ENCODE results near the gene SNX27.
A peak's percentile ranks its signal among the peaks of the same experiment; 100 is the strongest.

Gene SNX27

GRCh38 chr1:151720125-151720524 is 108.3 kb downstream of the SNX27 start:
- FAIRE-seq (peak; percentile 86), DNase-seq (ENCODE audit: insufficient read length, low spot score) (no peak)
- TF ChIP-seq, protein P1, sequence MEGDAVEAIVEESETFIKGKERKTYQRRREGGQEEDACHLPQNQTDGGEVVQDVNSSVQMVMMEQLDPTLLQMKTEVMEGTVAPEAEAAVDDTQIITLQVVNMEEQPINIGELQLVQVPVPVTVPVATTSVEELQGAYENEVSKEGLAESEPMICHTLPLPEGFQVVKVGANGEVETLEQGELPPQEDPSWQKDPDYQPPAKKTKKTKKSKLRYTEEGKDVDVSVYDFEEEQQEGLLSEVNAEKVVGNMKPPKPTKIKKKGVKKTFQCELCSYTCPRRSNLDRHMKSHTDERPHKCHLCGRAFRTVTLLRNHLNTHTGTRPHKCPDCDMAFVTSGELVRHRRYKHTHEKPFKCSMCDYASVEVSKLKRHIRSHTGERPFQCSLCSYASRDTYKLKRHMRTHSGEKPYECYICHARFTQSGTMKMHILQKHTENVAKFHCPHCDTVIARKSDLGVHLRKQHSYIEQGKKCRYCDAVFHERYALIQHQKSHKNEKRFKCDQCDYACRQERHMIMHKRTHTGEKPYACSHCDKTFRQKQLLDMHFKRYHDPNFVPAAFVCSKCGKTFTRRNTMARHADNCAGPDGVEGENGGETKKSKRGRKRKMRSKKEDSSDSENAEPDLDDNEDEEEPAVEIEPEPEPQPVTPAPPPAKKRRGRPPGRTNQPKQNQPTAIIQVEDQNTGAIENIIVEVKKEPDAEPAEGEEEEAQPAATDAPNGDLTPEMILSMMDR (IDR thresholded peaks at IDR 0.05; ENCODE audit: insufficient read depth, missing control alignments), result no peak

DNA sequence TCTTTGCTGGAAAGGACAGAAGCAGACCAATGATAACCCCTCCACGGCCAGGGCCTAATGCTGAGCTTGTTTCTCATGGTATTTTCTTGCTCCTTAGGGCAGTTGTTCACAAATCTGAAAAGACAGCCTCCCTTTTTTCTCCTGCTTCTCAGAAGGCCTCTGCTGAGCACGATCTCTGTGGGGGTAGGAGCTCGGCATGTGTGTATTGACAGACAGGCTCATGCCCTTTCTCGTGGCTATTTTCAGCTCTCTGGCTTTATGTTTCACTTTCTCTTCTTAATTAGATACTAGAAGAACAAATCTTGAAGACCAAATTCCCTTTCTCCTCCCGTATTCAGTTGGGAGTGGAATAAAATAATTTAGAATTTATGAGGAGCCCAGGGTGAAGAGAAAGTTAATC is 108.7 kb downstream of the SNX27 start:
- DNase-seq (ENCODE audit: insufficient read length, low spot score) (no peak), FAIRE-seq (no peak)
- TF ChIP-seq, protein P1 (IDR thresholded peaks at IDR 0.05; ENCODE audit: insufficient read depth, missing control alignments), result no peak

DNA sequence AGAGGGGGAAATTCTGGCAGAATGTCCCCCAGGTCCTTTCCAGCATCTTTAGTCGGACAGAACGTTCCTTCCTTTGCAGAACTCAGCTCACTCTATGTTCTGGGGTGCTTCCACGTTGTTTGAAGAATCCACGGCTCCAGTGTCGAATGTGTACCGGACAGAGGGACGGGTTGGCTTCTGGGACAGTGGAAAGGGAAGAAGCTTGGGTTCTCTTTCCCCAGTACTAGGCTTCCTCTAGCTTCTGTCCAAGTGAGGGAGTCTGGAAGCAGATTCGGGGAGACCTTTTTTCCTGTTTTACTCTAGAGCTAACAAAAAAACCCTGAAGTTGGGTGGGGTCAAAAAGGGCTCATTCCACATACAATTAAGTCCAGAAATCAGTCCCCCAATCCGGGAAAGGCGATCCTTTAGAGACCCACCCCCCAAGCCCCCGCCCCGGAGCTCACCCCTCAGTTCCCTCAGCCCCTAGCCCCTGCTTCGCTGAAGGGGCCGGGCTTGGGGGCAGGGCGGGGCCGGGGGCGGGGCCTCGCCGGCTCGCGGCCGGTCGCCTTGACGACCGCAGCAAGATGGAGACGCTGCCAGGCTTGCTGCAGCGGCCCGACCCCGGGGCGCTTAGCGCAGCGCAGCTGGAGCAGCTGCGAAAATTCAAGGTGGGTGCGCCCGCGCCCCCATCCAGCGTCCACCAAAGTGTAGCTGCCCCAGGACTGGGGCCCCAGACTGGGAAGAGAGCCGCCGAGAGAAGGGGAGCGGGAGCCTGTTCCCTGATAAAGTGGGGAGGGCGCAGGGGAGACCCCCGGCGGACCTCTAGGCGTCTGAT is 109.3 kb downstream of the SNX27 start, which contains the start of gene RIIAD1:
Gene RIIAD1 (plus strand): TSS at position 549 of the 814 bp plus-strand sequence. CDS start 15 bp downstream, at position 564.
- no peak for FAIRE-seq
- peak; percentile 98 for DNase-seq (ENCODE audit: insufficient read length, low spot score)
- TF ChIP-seq, protein P1 (IDR thresholded peaks at IDR 0.05; ENCODE audit: insufficient read depth, missing control alignments), result no peak

GRCh38 chr1:151721788-151722510 is 110.1 kb downstream of the SNX27 start:
- TF ChIP-seq, protein P1 (IDR thresholded peaks at IDR 0.05; ENCODE audit: insufficient read depth, missing control alignments), result no peak
- FAIRE-seq, result no peak

DNA sequence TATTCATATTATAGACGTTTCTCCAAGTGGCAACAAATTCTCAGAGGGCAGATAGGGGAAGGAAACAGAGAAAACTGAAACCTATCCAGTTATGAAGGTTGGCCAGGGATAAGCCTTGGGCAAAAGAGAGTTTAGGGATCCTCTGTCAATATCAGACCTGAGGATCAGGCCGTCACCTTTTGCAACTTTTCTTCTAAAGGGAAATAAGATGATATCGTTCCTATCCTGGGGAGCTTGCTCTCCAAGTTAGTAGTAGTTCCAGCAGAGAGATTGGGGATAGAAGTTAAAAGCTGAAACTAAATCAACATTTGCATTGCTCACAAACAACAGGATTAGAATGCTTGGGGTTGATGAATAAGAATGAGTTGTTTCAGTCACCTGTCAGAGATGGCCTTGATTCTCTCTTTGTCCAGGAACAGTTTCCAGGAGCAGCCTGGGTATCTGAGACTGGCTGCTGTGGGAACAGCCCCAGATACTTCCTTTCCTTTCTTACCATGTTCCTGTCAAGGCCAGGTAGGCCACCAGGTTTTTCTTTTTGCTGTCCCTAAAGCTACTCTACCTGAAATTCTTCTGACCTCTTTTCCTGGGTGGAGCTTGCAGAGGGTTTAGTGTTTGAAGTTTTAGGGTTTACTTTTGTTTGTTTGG is 112.0 kb downstream of the SNX27 start:
- no peak for DNase-seq (ENCODE audit: insufficient read length, low spot score)
- TF ChIP-seq, protein P1 (IDR thresholded peaks at IDR 0.05; ENCODE audit: insufficient read depth, missing control alignments), result no peak
- peak; percentile 21 for FAIRE-seq

More at GRCh38 chr1:151721788-151722510, 110.1 kb downstream of the SNX27 start:
- no peak for DNase-seq (ENCODE audit: insufficient read length, low spot score)

DNA sequence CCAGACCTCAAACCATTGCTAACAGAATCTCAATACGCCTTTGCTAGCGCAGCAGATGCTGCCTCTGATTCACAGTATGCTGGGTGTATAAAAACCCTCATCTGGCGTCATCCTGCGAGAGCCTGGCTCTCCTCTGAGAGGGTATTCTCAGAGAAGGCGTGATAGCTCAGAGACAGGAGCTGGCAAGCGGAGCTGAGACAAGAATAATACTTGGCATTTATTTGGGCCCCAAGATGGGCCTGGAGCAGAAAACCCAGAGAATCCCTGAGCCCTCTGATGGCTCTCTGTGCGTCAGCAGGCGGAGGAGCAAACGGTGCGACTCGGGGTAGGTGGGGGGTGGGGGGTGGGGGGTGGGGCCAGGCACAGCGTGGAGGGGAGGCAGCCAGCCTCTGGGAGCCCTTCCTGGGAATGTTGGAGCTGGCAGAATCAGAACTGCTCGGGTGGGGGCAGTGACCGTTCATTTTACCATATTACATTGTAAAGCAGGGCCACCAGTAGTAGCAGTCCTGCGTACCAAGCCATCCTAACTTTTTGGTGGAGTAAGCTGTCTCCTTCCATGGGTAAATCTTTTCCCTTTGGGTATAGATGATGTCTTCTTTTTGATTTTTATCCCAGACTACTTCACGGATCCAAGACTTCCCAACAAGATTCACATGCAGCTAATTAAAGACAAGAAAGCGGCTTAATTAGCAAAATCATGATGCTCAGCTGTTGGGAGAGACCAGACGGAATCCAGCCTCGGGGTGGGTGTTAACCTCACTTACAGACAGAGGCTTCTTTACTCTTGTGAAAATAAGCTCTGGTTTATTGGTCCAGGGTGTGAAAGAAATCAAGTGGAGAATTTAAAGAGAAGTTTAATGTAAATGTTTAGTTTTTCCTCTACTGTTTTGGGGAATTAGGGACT is 116.6 kb downstream of the SNX27 start:
- FAIRE-seq, result peak; percentile 46
- no peak for DNase-seq (ENCODE audit: insufficient read length, low spot score)
- TF ChIP-seq, protein P1 (IDR thresholded peaks at IDR 0.05; ENCODE audit: insufficient read depth, missing control alignments), result no peak
